ENCODE results near the gene DISP3.

Gene DISP3

DNA sequence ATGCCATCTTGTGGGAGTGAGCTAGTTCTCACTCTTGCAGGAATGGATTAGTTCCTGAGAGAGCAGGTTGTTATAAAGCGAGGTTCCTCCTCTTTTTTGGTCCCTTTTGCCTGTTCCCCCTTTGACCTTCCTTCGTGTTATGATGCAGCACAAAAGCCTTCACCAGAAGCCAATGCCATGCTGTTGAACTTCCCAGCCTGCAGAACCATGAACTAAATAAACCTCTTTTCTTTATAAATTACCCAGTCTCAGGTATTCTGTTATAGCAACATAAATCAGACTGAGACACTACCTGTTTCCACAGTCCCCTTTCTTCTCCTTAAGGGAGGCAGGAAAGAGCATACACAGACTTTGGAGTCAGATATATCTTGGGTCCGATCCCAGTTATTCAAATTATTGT, 25.6 kb downstream of the DISP3 start:
- no peaks in the 10 kb centered on the region for H3K36me3 ChIP-seq (ENCODE audit: control insufficient read depth, insufficient read depth, low read length)
- H3K4me3 ChIP-seq (replicated peaks; ENCODE audit: low read depth, low read length) = no peak overlapping the region
- H3K27me3 ChIP-seq (replicated peaks; ENCODE audit: control insufficient read depth, insufficient read depth, low read length) = no peaks in the 10 kb centered on the region
- DNase-seq (ENCODE audit: extremely low read depth, insufficient read length) = no peak
- TF ChIP-seq, protein P1, sequence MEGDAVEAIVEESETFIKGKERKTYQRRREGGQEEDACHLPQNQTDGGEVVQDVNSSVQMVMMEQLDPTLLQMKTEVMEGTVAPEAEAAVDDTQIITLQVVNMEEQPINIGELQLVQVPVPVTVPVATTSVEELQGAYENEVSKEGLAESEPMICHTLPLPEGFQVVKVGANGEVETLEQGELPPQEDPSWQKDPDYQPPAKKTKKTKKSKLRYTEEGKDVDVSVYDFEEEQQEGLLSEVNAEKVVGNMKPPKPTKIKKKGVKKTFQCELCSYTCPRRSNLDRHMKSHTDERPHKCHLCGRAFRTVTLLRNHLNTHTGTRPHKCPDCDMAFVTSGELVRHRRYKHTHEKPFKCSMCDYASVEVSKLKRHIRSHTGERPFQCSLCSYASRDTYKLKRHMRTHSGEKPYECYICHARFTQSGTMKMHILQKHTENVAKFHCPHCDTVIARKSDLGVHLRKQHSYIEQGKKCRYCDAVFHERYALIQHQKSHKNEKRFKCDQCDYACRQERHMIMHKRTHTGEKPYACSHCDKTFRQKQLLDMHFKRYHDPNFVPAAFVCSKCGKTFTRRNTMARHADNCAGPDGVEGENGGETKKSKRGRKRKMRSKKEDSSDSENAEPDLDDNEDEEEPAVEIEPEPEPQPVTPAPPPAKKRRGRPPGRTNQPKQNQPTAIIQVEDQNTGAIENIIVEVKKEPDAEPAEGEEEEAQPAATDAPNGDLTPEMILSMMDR (IDR thresholded peaks at IDR 0.05; ENCODE audit: insufficient read depth, low read length, poor library complexity, severe bottlenecking) = no peak

DNA sequence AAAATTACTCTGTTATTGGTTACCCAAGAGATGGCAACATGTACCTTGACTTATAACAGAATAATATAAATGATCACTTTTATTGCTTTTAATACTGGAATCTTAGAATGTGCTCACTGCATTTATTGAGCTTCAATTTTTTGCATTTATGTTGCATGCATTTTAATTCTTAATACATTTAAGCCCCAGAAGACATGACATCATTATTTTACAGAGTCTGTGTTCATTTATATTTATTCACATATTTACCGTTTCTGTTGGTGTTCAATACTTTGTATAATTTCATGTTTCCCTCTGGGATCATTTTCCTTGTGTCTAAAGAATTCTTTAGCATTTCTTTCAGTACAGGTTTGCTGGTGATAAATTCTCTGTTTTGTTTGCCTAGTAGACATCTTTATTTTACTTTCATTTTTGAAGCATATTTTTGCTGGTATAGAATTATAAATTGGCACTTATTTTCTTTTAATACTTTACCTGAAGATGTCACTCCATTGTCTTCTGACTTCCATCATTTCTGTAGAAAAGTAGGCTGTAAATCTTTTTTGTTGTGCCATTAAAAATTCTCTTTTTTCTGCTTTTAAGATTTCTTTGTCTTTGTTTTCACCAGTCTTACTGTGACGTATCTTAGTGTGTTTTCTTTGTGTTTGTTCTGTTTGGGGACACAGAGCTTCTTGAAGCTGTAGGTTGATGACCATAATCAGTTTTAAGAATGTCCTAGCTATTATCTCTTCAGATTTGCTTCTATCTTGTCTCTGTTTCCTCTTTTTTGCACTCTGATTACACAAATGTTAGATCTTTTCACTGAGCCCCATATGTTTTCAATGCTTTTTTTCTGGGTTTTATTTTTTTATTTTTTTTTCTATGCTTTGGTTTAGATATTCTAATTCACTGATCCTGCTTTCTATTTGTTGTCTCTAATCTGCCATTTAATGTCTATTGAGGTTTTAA, 26.9 kb downstream of the DISP3 start:
- TF ChIP-seq, protein P1 (IDR thresholded peaks at IDR 0.05; ENCODE audit: insufficient read depth, low read length, poor library complexity, severe bottlenecking) = no peak
- no peaks in the 10 kb centered on the region for H3K36me3 ChIP-seq (ENCODE audit: control insufficient read depth, insufficient read depth, low read length)
- H3K27me3 ChIP-seq (replicated peaks; ENCODE audit: control insufficient read depth, insufficient read depth, low read length) = no peaks in the 10 kb centered on the region
- H3K4me3 ChIP-seq (replicated peaks; ENCODE audit: low read depth, low read length) = no peak overlapping the region
- no peak for DNase-seq (ENCODE audit: extremely low read depth, insufficient read length)

DNA sequence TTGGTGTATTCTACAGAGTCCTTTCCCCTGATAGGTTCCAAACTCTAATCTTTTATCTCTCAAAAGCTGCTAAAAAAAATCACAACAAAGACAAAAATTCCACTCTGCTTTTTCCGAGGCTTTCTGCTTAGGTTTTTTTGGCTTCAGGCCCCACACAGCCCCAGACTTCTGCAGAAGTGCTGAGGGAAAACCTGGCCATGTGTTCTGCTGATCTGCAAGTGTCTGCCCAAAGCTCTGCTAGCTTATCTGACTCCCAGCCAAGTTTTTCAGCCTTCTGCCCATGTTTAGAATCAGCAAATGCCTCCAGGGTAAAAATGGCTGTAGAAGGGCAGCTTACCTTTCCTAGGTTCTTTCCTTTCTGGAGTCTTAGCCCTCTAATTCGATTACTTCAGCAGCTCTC, 28.4 kb downstream of the DISP3 start:
- Histone ChIP-seq H3K27me3 (replicated peaks; ENCODE audit: control insufficient read depth, insufficient read depth, low read length) (no peaks in the 10 kb centered on the region), H3K36me3 (ENCODE audit: control insufficient read depth, insufficient read depth, low read length) (no peaks in the 10 kb centered on the region), H3K4me3 (replicated peaks; ENCODE audit: low read depth, low read length) (no peak overlapping the region)
- no peak for DNase-seq (ENCODE audit: extremely low read depth, insufficient read length)
- TF ChIP-seq, protein P1 (IDR thresholded peaks at IDR 0.05; ENCODE audit: insufficient read depth, low read length, poor library complexity, severe bottlenecking) = no peak

DNA sequence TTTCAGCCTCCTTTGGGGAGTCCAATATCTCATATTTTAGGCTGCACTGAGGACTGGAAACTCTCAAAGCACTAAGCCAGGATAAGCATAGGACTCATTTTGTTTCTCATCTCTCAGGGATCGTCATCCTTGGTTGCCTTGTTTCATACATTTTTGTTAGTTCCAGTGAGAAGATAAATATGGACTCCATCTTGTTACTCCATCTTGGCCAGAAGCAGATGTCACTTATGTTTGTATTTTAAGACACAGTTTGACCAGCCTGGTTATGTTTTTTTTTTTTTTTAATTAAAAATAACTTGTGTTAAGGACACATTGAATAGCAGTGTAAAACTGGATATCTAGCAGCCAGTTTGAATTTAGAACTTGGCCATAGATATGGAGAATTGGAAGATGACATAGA, 34.7 kb downstream of the DISP3 start:
- TF ChIP-seq, protein P1 (IDR thresholded peaks at IDR 0.05; ENCODE audit: insufficient read depth, low read length, poor library complexity, severe bottlenecking) = no peak
- Histone ChIP-seq H3K27me3 (replicated peaks; ENCODE audit: control insufficient read depth, insufficient read depth, low read length) (no peaks in the 10 kb centered on the region; the same call in 1 of the 2 replicates), H3K4me3 (replicated peaks; ENCODE audit: low read depth, low read length) (no peak overlapping the region)

DNA sequence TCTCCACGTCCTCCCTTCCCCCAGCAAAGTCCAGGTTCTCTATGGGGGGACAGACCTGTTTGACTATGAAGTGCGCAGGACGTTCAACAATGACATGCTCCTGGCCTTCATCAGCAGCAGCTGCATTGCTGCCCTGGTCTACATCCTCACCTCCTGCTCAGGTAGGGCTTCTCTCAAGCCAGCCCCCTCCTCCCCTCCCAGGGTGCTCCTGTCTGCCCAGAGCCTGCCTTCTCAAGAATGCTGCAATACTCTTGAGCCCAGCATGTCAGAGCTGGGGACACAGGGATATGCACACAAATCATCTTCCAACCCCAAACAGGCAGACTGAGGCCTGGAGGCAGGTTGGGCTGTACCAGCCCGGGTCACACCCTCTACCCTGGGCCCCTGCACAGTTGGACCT, 35.4 kb downstream of the DISP3 start:
- DNase-seq (ENCODE audit: extremely low read depth, insufficient read length) = no peak
- Histone ChIP-seq H3K36me3 (ENCODE audit: control insufficient read depth, insufficient read depth, low read length) (no peaks in the 10 kb centered on the region), H3K4me3 (replicated peaks; ENCODE audit: low read depth, low read length) (no peak overlapping the region), H3K27me3 (replicated peaks; ENCODE audit: control insufficient read depth, insufficient read depth, low read length) (no peaks in the 10 kb centered on the region; the same call in 1 of the 2 replicates)
- TF ChIP-seq, protein P1 (IDR thresholded peaks at IDR 0.05; ENCODE audit: insufficient read depth, low read length, poor library complexity, severe bottlenecking) = no peak

More for the DNA sequence above, 34.7 kb downstream of the DISP3 start:
- no peak for DNase-seq (ENCODE audit: extremely low read depth, insufficient read length)
- no peaks in the 10 kb centered on the region for H3K36me3 ChIP-seq (ENCODE audit: control insufficient read depth, insufficient read depth, low read length)
